Measurements from ENCODE around the gene PPARD. TPM values are rescaled to one million over a fixed set of nuclear protein-coding genes. Genes with fewer than 3 reads are reported as not detected.

Gene PPARD
- total and polyA plus RNA-seq, 2 experiments from 2014 or later: 9.1 to 20.4 TPM

DNA sequence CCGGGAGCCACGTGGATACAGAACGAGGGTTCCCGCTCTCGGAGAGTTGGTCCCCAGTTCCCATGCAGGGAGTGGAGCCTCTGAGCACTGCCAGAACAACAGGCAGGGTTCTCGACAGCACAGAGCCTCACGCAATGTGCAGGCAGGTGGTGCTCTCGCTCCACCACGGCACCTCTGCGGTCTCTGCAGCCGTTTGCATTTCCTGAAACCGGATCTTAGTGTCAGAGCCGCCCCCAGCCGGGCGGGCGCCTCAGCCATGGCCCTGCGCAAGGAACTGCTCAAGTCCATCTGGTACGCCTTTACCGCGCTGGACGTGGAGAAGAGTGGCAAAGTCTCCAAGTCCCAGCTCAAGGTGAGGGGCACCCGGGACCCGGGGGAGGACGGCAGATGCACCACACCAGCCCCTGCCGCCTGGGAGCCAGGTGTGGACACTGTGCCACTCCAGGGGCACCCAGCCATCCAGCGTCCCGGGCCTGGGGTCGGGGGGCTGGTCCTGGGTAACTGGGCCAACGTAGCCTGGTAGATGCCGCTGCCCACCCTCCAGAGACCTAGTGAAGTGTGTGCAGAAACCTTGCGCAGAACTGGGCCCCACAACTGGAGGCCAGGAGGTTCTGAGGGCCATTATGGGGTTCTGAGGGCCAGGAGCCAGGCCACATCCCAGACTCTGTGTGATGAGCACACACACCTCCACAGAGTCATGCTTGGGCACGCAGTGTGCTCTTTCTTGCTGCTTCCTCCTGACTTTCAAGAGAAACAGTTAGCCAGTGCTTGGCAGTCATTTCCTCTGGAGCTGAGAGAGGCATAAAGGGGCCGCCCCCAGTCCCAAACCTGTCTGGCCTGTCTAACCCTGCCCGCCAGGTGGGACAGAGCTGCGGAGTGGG, 44.5 kb upstream of the PPARD start, which contains the start of gene DEF6:
TSS of gene DEF6 (plus strand) at position 218 of the 881 bp plus-strand sequence. CDS start at position 257, 39 bp downstream.
- TF ChIP-seq CTCF (IDR thresholded peaks at IDR 0.05; ENCODE audit: poor library complexity) (peak; percentile 90), EZH2 (IDR thresholded peaks at IDR 0.05; ENCODE audit: borderline replicate concordance) (no peak)
- Histone ChIP-seq H3K79me2 (no peaks in the 10 kb centered on the region), H3K9me2 (replicated peaks; ENCODE audit: insufficient read depth) (no peaks in the 10 kb centered on the region), H3K27me3 (no peaks in the 10 kb centered on the region), H3K4me1 (ENCODE audit: insufficient read depth) (peaks cover 5% of the 10 kb centered on the region), H3K36me3 (replicated peaks; ENCODE audit: insufficient read depth, low read depth) (no peaks in the 10 kb centered on the region), H3K4me3 (no peak within 1 kb of the TSS), H3K27ac (peak within 1 kb of the TSS; percentile 49), H3K9me3 (ENCODE audit: low read depth) (no peaks in the 10 kb centered on the region), H4K20me1 (ENCODE audit: insufficient read depth, poor library complexity, severe bottlenecking) (no peaks in the 10 kb centered on the region), H3K4me2 (peak within 1 kb of the TSS; percentile 81), H2AFZ (peak within 1 kb of the TSS; percentile 43)
- DNase-seq (ENCODE audit: low spot score): peak; percentile 91
- 32% methylated on average over 35 of the region's 35 CpGs for WGBS (ENCODE audit: low lambda C conversion rate, missing lambda C conversion rate)

DNA sequence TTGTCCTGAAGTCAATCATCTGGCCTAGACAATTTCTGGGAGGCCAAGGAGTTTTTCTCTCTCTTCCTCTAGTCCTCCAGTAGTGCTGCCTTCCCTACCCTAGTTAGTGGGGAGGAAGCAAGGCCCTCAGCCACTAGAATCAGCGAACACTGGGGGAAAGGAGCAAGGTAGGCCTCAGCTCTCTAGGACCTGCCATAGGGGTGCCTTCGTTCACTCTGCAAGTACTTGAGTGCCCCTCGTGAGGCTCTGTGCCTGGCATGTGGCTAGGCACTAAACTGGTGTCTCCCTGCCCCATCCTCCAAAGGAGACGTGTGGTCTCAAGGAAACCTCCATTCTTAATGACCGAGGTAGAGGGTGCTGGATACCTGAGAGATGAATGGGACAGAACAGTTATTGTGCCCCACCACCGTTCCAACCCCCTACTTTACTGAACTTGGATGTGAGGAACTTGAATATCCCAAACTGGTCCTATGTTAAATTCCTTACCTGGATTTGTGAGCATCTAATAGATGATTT, 43.7 kb upstream of the PPARD start:
- no peaks in the 10 kb centered on the region for H3K9me3 ChIP-seq (ENCODE audit: low read depth)
- peak overlapping the region; percentile 81 for H3K4me2 ChIP-seq
- H2AFZ ChIP-seq: no peak overlapping the region
- H3K9me2 ChIP-seq (replicated peaks; ENCODE audit: insufficient read depth): no peaks in the 10 kb centered on the region
- no peak overlapping the region for H3K4me3 ChIP-seq
- WGBS (ENCODE audit: low lambda C conversion rate, missing lambda C conversion rate): 97% methylated on average over 6 of the region's 6 CpGs
- H3K27ac ChIP-seq: no peak overlapping the region
- no peaks in the 10 kb centered on the region for H4K20me1 ChIP-seq (ENCODE audit: insufficient read depth, poor library complexity, severe bottlenecking)
- no peaks in the 10 kb centered on the region for H3K27me3 ChIP-seq
- no peaks in the 10 kb centered on the region for H3K36me3 ChIP-seq (replicated peaks; ENCODE audit: insufficient read depth, low read depth)
- TF ChIP-seq CTCF (IDR thresholded peaks at IDR 0.05; ENCODE audit: poor library complexity) (no peak), EZH2phosphoT487 (IDR thresholded peaks at IDR 0.05; ENCODE audit: low read depth, severe bottlenecking, unreplicated experiment) (no peak), EZH2 (IDR thresholded peaks at IDR 0.05; ENCODE audit: borderline replicate concordance) (no peak)
- H3K79me2 ChIP-seq: no peaks in the 10 kb centered on the region
- H3K4me1 ChIP-seq (ENCODE audit: insufficient read depth): peaks cover 10% of the 10 kb centered on the region
- DNase-seq (ENCODE audit: low spot score): no peak

- WGBS (ENCODE audit: low lambda C conversion rate, missing lambda C conversion rate): 95% methylated on average over 4 of the region's 4 CpGs
- H3K27ac ChIP-seq: no peak overlapping the region
Observed at GRCh38 chr6:35299674-35300073, 42.7 kb upstream of the PPARD start.

More at GRCh38 chr6:35299674-35300073, 42.7 kb upstream of the PPARD start:
- Histone ChIP-seq H2AFZ (no peak overlapping the region), H3K9me3 (ENCODE audit: low read depth) (no peaks in the 10 kb centered on the region), H4K20me1 (ENCODE audit: insufficient read depth, poor library complexity, severe bottlenecking) (no peaks in the 10 kb centered on the region), H3K36me3 (replicated peaks; ENCODE audit: insufficient read depth, low read depth) (no peaks in the 10 kb centered on the region), H3K4me2 (no peak overlapping the region), H3K79me2 (no peaks in the 10 kb centered on the region), H3K27me3 (no peaks in the 10 kb centered on the region), H3K9me2 (replicated peaks; ENCODE audit: insufficient read depth) (no peaks in the 10 kb centered on the region), H3K4me1 (ENCODE audit: insufficient read depth) (peaks cover 10% of the 10 kb centered on the region), H3K4me3 (no peak overlapping the region)
- TF ChIP-seq EZH2 (IDR thresholded peaks at IDR 0.05; ENCODE audit: borderline replicate concordance): no peak
- no peak for TF ChIP-seq CTCF (IDR thresholded peaks at IDR 0.05; ENCODE audit: poor library complexity)
- no peak for TF ChIP-seq EZH2phosphoT487 (IDR thresholded peaks at IDR 0.05; ENCODE audit: low read depth, severe bottlenecking, unreplicated experiment)
- DNase-seq (ENCODE audit: low spot score): no peak
